T-helper 17 cell (primary cell): ENCODE results near the gene DNAH10. TPM values are rescaled to one million over a fixed set of nuclear protein-coding genes. Genes with fewer than 3 reads are reported as not detected.

Source experiments
- ATAC-seq: fragments of 150-1000 bp; cut with Tn5 transposase; 2 replicates; pipeline ENCODE4 v1.10.0; 2021; ENCODE audit warnings: mild to moderate bottlenecking, moderate library complexity
- DNase-seq, 3 donors: peaks; one replicate each; pipeline versions ENCODE4 v3.0.0 to v3.0.0-alpha.2; 2020 to 2021
- H3K9me3 ChIP-seq: one replicate; pipeline ENCODE4 v1.7.0; 2013; ENCODE audit warnings: low read length, mild to moderate bottlenecking; ENCODE audit not compliant: control insufficient read depth, poor library complexity, severe bottlenecking
- H3K27ac Mint-ChIP-seq: one replicate; pipeline ENCODE4 v1.8.0; 2022; ENCODE audit warnings: mild to moderate bottlenecking, moderate library complexity, mixed read lengths
- H3K27me3 Mint-ChIP-seq: one replicate; pipeline ENCODE4 v1.8.0; 2022; ENCODE audit warnings: mixed read lengths
- H3K36me3 Mint-ChIP-seq: one replicate; pipeline ENCODE4 v1.8.0; 2022; ENCODE audit warnings: low read depth, mixed read lengths
- H3K4me1 Mint-ChIP-seq: one replicate; pipeline ENCODE4 v1.8.0; 2022; ENCODE audit warnings: mild to moderate bottlenecking, mixed read lengths
- H3K4me3 Mint-ChIP-seq: one replicate; pipeline ENCODE4 v1.8.0; 2022; ENCODE audit warnings: mild to moderate bottlenecking, moderate library complexity, mixed read lengths
- total RNA-seq, 4 donors: library from RNA in 2 of 4; stranded (reverse) in 2 of 4; gene quantifications; one replicate each; pipeline ENCODE4 v1.2.3 and lab custom pipeline; 2022 to 2026

Gene DNAH10
- total RNA-seq, 2 donors from 2014 or later: 0.08 to 0.25 TPM

GRCh38 chr12:123917337-123917850 is 155.3 kb downstream of the DNAH10 start:
- H3K27ac Mint-ChIP-seq: peak overlapping the region; percentile 47

DNA sequence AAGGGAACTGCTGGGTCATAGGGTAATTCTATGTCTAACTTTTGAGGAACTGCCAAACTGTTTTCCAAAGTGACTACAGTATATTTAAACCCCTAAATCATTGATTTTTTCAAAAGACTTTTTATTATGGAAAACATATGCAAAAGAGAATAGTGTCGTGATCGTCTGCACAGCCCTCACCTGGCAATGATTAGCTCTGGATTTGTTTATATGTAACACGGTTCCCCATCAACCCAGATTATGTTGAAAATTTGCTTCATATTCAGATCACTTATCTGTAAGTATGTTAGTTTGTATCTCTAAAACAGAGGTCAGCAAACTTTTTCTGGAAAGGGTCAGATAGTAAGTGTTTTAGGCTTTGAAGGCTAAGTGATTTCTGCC is 157.9 kb downstream of the DNAH10 start:
- H3K4me3 Mint-ChIP-seq: no peak overlapping the region
- no peaks in the 10 kb centered on the region for H3K9me3 ChIP-seq
- no peaks in the 10 kb centered on the region for H3K36me3 Mint-ChIP-seq
- peaks cover 5% of the 10 kb centered on the region for H3K4me1 Mint-ChIP-seq
- peaks cover 17% of the 10 kb centered on the region for H3K27me3 Mint-ChIP-seq
- no peak overlapping the region for H3K27ac Mint-ChIP-seq
- DNase-seq (no peak), ATAC-seq (no peak)

More at GRCh38 chr12:123917337-123917850, 155.3 kb downstream of the DNAH10 start:
- no peaks in the 10 kb centered on the region for H3K9me3 ChIP-seq
- DNase-seq (no peak), ATAC-seq (no peak)
- H3K4me1 Mint-ChIP-seq: peaks cover 3% of the 10 kb centered on the region
- H3K36me3 Mint-ChIP-seq: no peaks in the 10 kb centered on the region
- H3K4me3 Mint-ChIP-seq: no peak overlapping the region
- peaks cover 17% of the 10 kb centered on the region for H3K27me3 Mint-ChIP-seq

- no peaks in the 10 kb centered on the region for H3K36me3 Mint-ChIP-seq
- ATAC-seq (no peak), DNase-seq (no peak)
- H3K27ac Mint-ChIP-seq: no peak overlapping the region
- H3K27me3 Mint-ChIP-seq: peaks cover 12% of the 10 kb centered on the region
- H3K4me3 Mint-ChIP-seq: no peak overlapping the region
- peaks cover 5% of the 10 kb centered on the region for H3K4me1 Mint-ChIP-seq
- H3K9me3 ChIP-seq: no peaks in the 10 kb centered on the region
Measured at GRCh38 chr12:123923038-123923437, 160.9 kb downstream of the DNAH10 start.

GRCh38 chr12:123923927-123924326 is 161.8 kb downstream of the DNAH10 start:
- Mint-ChIP-seq H3K27me3 (peaks cover 17% of the 10 kb centered on the region), H3K27ac (no peak overlapping the region), H3K4me3 (no peak overlapping the region), H3K36me3 (no peaks in the 10 kb centered on the region), H3K4me1 (peaks cover 5% of the 10 kb centered on the region)
- DNase-seq: no peak
- H3K9me3 ChIP-seq: no peaks in the 10 kb centered on the region
- no peak for ATAC-seq

GRCh38 chr12:123924539-123924938 is 162.4 kb downstream of the DNAH10 start:
- Mint-ChIP-seq H3K36me3 (no peaks in the 10 kb centered on the region), H3K4me3 (no peak overlapping the region), H3K27ac (no peak overlapping the region), H3K4me1 (peaks cover 5% of the 10 kb centered on the region), H3K27me3 (peaks cover 19% of the 10 kb centered on the region)
- ATAC-seq (no peak), DNase-seq (no peak)
- no peaks in the 10 kb centered on the region for H3K9me3 ChIP-seq

GRCh38 chr12:123928274-123928865 is 166.3 kb downstream of the DNAH10 start:
- Mint-ChIP-seq H3K4me1 (peaks cover 17% of the 10 kb centered on the region), H3K27ac (no peak overlapping the region), H3K4me3 (no peak overlapping the region), H3K36me3 (no peaks in the 10 kb centered on the region), H3K27me3 (peaks cover 12% of the 10 kb centered on the region)
- DNase-seq (no peak), ATAC-seq (no peak)
- H3K9me3 ChIP-seq: no peaks in the 10 kb centered on the region

GRCh38 chr12:123928897-123929296 is 166.8 kb downstream of the DNAH10 start:
- peaks cover 12% of the 10 kb centered on the region for H3K27me3 Mint-ChIP-seq
- no peaks in the 10 kb centered on the region for H3K36me3 Mint-ChIP-seq
- ATAC-seq (no peak), DNase-seq (no peak)
- no peak overlapping the region for H3K4me3 Mint-ChIP-seq
- H3K9me3 ChIP-seq: no peaks in the 10 kb centered on the region
- no peak overlapping the region for H3K27ac Mint-ChIP-seq
- peaks cover 17% of the 10 kb centered on the region for H3K4me1 Mint-ChIP-seq

- no peaks in the 10 kb centered on the region for H3K9me3 ChIP-seq
- no peak for DNase-seq
- ATAC-seq: no peak
- H3K36me3 Mint-ChIP-seq: no peaks in the 10 kb centered on the region
- peaks cover 12% of the 10 kb centered on the region for H3K27me3 Mint-ChIP-seq
- H3K4me3 Mint-ChIP-seq: no peak overlapping the region
- no peak overlapping the region for H3K27ac Mint-ChIP-seq
- peaks cover 14% of the 10 kb centered on the region for H3K4me1 Mint-ChIP-seq
Measured at GRCh38 chr12:123929946-123930583, 168.0 kb downstream of the DNAH10 start.

DNA sequence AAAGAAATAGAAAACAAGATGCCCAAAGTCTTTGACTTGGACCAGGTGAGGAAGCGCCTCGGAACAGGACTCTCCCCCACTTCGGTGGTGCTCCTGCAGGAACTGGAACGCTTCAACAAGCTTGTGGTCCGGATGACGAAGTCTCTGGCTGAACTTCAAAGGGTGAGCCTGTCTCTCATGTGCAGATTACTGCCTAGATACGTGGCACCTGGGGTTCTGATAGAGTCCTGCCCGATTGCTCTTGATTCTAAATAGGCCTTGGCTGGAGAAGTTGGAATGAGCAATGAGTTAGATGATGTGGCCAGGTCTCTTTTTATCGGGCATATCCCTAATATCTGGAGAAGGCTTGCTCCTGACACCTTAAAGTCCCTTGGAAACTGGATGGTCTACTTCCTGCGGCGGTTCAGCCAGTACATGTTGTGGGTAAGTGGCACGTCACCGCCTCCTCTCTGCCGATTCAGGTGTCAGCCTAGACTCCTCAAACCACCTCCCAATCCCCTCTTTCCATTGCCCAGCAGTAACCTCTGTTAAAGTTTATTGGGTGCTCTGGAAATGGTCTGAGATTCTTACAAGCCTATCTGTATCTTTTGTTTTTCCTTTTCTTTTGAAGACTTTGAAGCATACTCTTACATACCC is 169.7 kb downstream of the DNAH10 start:
- Mint-ChIP-seq H3K4me3 (peak overlapping the region; percentile 70), H3K4me1 (peaks cover 19% of the 10 kb centered on the region), H3K27ac (peak overlapping the region; percentile 59), H3K36me3 (peaks cover 5% of the 10 kb centered on the region), H3K27me3 (peaks cover 12% of the 10 kb centered on the region)
- no peaks in the 10 kb centered on the region for H3K9me3 ChIP-seq
- DNase-seq (peak in 1 of 3 donors; percentile 29), ATAC-seq (peak; percentile 93)

- Mint-ChIP-seq H3K4me1 (peaks cover 28% of the 10 kb centered on the region), H3K27ac (no peak overlapping the region), H3K27me3 (peaks cover 12% of the 10 kb centered on the region), H3K4me3 (no peak overlapping the region), H3K36me3 (peaks cover 5% of the 10 kb centered on the region)
- ATAC-seq (no peak), DNase-seq (no peak)
- H3K9me3 ChIP-seq: no peaks in the 10 kb centered on the region
Measured at GRCh38 chr12:123933214-123933613, 171.1 kb downstream of the DNAH10 start.

DNA sequence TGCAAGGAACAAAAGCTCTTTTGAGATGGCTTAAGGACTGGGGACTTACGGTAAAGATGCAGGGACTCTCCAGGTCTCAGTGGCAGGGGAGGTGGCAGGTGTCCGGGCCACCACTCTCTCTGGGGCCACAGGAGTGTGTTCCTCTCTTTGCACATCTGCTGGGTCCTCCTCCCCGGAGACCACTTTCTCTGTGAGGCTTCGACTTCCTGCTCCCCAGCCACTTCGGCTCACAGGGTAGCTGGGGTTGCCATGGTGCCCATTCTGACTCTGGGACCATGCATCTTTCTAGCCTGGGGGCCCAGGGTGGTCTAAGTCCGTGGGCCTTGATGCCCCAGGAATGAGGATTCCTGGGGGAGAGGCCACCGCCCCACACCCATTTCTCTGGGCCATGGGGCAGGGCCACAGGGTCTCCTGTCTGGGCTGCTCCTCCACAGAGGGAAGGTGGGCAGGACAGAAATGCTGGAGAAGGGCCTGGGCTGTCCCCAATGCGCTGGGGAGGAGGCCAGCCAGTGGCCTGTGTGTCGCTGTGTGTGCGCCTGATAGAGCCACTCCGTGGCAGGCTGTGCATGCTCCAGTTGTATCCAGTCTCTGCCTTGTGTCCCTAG is 172.0 kb downstream of the DNAH10 start:
- H3K27ac Mint-ChIP-seq: no peak overlapping the region
- H3K36me3 Mint-ChIP-seq: peaks cover 5% of the 10 kb centered on the region
- no peak overlapping the region for H3K4me3 Mint-ChIP-seq
- H3K4me1 Mint-ChIP-seq: peaks cover 37% of the 10 kb centered on the region
- H3K27me3 Mint-ChIP-seq: peaks cover 6% of the 10 kb centered on the region
- no peak for ATAC-seq
- no peak for DNase-seq
- H3K9me3 ChIP-seq: no peaks in the 10 kb centered on the region

- ATAC-seq: no peak
Measured at GRCh38 chr12:123934829-123935228, 172.7 kb downstream of the DNAH10 start.

DNA sequence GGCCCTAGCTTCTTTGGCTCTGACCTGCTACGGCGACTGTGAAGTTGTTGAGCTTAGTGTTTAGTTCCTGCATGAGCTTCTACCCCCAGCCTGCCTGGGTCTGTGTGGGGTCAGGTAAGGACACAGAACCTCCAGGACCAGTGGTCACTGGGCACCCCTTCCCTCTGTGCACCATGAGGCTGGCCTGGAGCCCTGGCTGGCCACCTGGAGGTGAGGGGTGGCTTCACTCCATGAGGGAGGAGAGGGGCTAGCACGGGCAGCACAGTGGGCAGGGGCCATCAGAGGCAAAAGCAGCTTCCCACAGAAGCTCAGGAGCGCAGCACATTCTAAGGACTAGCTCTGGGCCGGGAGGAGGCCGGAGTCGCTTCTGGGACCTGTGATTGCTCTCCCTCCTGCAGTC is 173.9 kb downstream of the DNAH10 start:
- Mint-ChIP-seq H3K27me3 (peaks cover 4% of the 10 kb centered on the region), H3K4me1 (peaks cover 37% of the 10 kb centered on the region), H3K36me3 (peaks cover 5% of the 10 kb centered on the region), H3K4me3 (peak overlapping the region; percentile 79), H3K27ac (peak overlapping the region; percentile 96)
- no peak for DNase-seq
- H3K9me3 ChIP-seq: no peaks in the 10 kb centered on the region
- no peak for ATAC-seq

More at GRCh38 chr12:123934829-123935228, 172.7 kb downstream of the DNAH10 start:
- Mint-ChIP-seq H3K4me1 (peaks cover 37% of the 10 kb centered on the region), H3K36me3 (peaks cover 5% of the 10 kb centered on the region), H3K4me3 (no peak overlapping the region), H3K27me3 (peaks cover 4% of the 10 kb centered on the region), H3K27ac (no peak overlapping the region)
- H3K9me3 ChIP-seq: no peaks in the 10 kb centered on the region
- no peak for DNase-seq
